Gastroesophageal sphincter (tissue), 3 donors: Measurements from ENCODE around the gene SELENOI.

ENCODE experiments used
- CTCF ChIP-seq, 4 experiments: fragments of 200-600 bp in 2 of 4; fragments of 450-650 bp in 2 of 4; sonication (generic) in 1 of 4; IDR thresholded peaks; one replicate each; pipeline ENCODE4 v1.5.1; 2017 to 2019; ENCODE audit warnings: antibody characterized with exemption in 4 of 4, mild to moderate bottlenecking in 2 of 4, moderate library complexity in 2 of 4
- EP300 ChIP-seq: sonication (generic); formaldehyde crosslinking; IDR thresholded peaks from one replicate; pipeline ENCODE4 v1.6.1; 2017; ENCODE audit warnings: antibody characterized with exemption, mild to moderate bottlenecking
- POLR2A ChIP-seq, 2 donors: fragments of 450-650 bp; IDR thresholded peaks; one replicate each; pipeline ENCODE4 v1.6.1; 2017; ENCODE audit warnings: antibody characterized with exemption in 2 of 2, mild to moderate bottlenecking in 2 of 2, moderate library complexity in 1 of 2
- POLR2AphosphoS5 ChIP-seq: sonication (generic); formaldehyde crosslinking; IDR thresholded peaks from one replicate; pipeline ENCODE4 v1.6.1; 2017; ENCODE audit warnings: antibody characterized with exemption

- TF ChIP-seq CTCF (IDR thresholded peaks at IDR 0.05) = no peak
- TF ChIP-seq POLR2A (IDR thresholded peaks at IDR 0.05) = no peak
- TF ChIP-seq EP300 = no peak
- no peak for TF ChIP-seq POLR2AphosphoS5
Measured at GRCh38 chr2:26317377-26318105, 28.4 kb upstream of the SELENOI start.
